AG09319 (cell line): Measurements from ENCODE around the gene TM4SF4.

Experiments
- DNase-seq: peaks from one replicate; pipeline ENCODE4 v3.0.0-alpha.2; 2010; ENCODE audit warnings: low read depth; ENCODE audit errors: extremely low read depth
- CTCF ChIP-seq: IDR thresholded peaks from 2 replicates; pipeline ENCODE4 v1.5.1; 2011; ENCODE audit warnings: low read depth, mild to moderate bottlenecking, inconsistent platforms, low read length, moderate library complexity

Gene TM4SF4

GRCh38 chr3:149448331-149448831, 26.1 kb upstream of the TM4SF4 start:
- TF ChIP-seq CTCF, result no peak
- DNase-seq, result no peak

- no peak for TF ChIP-seq CTCF
- no peak for DNase-seq
These were observed 25.3 kb upstream of the TM4SF4 start for GRCh38 chr3:149449182-149449581.

- TF ChIP-seq CTCF, result no peak
- no peak for DNase-seq
These were observed 24.7 kb upstream of the TM4SF4 start for GRCh38 chr3:149449799-149450198.

- no peak for DNase-seq
- TF ChIP-seq CTCF, result no peak
These were observed 24.2 kb upstream of the TM4SF4 start for GRCh38 chr3:149450281-149450680.

GRCh38 chr3:149452036-149452435, 22.5 kb upstream of the TM4SF4 start:
- no peak for TF ChIP-seq CTCF
- DNase-seq, result no peak

GRCh38 chr3:149453140-149453805, 21.2 kb upstream of the TM4SF4 start:
- no peak for DNase-seq
- no peak for TF ChIP-seq CTCF

- DNase-seq, result no peak
- no peak for TF ChIP-seq CTCF
These were observed 19.8 kb upstream of the TM4SF4 start for GRCh38 chr3:149454746-149455145.
